Suprapubic skin (tissue), 3 donors: Measurements from ENCODE around the gene ANXA2R.
"Not testable (repeated sequence)": the region's sequence is repeated elsewhere in the genome, so short reads cannot be mapped to it uniquely, and the experiment has no call there.

Source experiments
- CTCF ChIP-seq, 2 donors: fragments of 200-600 bp in 1 of 2; fragments of 450-650 bp in 1 of 2; sonication (generic) in 1 of 2; IDR thresholded peaks; one replicate each; pipeline ENCODE4 v1.5.1; 2016 to 2019; ENCODE audit warnings: antibody characterized with exemption in 2 of 2, mild to moderate bottlenecking in 1 of 2, moderate library complexity in 1 of 2
- POLR2A ChIP-seq, 2 donors: fragments of 450-650 bp; IDR thresholded peaks; one replicate each; pipeline ENCODE4 v1.6.1; 2017; ENCODE audit warnings: antibody characterized with exemption in 2 of 2, mild to moderate bottlenecking in 2 of 2, moderate library complexity in 2 of 2

GRCh38 chr5:43055098-43055497 lies 15.0 kb upstream of the ANXA2R start:
- not testable (repeated sequence) for TF ChIP-seq POLR2A, CTCF (IDR thresholded peaks at IDR 0.05)
